Lung microvascular endothelial cell (primary cell): ENCODE data around the gene TBC1D14. TPM values are rescaled to one million over a fixed set of nuclear protein-coding genes. Genes with fewer than 3 reads are reported as not detected.

Experiments used
- DNase-seq, 2 donors: peaks; one replicate each; pipeline versions ENCODE4 v3.0.0 to v3.0.0-alpha.2; 2010; ENCODE audit warnings: low read depth in 2 of 2
- total RNA-seq: library from RNA; depleted of rRNA; stranded (reverse); fragments of >200 nt; gene quantifications from 2 replicates; pipeline ENCODE4 v1.2.1, GENCODE V29; 2014

The TBC1D14 gene
- total RNA-seq, 1 donor from 2014 or later, result 19.8 TPM

GRCh38 chr4:6926681-6927478 lies 17.3 kb downstream of the TBC1D14 start:
- no peak for DNase-seq

DNA sequence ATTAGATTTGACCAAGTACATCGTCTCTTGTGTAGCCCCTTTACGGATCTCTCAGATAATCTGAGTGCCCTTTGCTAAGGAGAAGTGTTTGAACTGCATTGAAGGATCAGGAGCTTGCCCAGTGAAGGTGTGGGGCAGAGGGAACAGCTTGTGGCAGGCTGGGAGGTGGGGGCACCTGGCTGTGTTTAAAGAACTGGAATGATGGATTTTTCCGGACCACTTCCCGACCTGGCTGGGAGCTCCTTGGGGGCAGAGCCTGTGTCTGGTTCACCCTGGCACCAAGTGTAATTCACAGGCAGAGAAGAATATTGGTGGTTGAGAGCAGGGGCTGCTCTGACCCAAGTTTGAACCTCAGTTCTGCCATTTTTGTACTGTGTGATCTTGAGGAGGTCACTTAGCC lies 18.5 kb downstream of the TBC1D14 start:
- no peak for DNase-seq

- DNase-seq, result no peak
These were observed 19.7 kb downstream of the TBC1D14 start for GRCh38 chr4:6929339-6929811.

DNA sequence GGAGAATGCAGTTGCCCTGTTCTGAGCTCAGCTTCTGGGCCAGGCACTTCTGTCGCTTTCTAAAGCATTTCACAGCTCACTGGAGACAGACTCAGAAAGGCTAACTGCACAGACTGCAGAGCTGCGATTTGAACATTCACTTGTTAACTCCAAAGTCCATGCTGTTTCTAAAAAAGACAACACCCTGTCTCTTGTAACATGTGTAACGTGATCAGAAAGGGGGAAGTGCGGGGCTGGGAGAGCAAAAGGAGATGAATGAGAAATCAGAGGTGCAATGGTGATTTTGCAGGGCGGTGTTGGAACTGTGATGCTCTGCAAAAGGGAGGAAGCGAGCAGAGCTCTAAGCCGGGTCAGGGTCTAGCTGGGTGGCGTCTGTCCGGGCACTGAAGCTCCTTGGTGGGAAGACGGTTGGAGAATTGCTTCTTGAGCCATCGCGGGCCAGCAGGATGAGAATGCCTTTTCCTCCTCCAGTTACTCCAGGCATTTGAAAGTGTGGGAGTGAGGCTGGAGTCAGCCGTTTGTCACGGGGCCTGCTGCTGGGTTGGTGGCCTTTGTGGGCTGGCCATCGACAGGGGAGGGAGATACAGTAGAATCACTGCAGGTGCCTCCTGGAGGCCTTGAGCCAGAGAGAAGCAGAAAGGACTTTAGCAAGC lies 20.3 kb downstream of the TBC1D14 start:
- DNase-seq, result no peak

GRCh38 chr4:6932475-6932874 lies 22.8 kb downstream of the TBC1D14 start:
- DNase-seq, result no peak

DNA sequence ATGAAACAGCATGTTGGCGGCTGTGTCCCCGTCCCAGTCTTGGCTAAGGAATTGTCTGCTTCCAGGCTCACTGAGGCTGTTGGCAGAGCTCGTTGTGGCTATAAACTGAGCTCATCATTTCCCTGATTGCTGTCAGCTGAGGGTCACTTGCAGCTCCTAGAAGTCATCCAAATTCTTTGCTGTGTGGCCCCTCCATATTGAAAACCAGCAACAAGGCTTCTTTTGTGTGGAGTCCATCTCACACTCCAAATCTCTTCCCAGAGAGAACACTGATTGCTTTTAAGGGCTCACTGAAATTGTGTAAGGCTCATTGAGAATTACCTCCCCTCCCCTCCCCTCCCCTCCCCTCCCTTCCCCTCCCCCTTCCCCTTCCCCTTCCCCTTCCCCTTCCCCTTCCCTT lies 23.3 kb downstream of the TBC1D14 start:
- no peak for DNase-seq

DNA sequence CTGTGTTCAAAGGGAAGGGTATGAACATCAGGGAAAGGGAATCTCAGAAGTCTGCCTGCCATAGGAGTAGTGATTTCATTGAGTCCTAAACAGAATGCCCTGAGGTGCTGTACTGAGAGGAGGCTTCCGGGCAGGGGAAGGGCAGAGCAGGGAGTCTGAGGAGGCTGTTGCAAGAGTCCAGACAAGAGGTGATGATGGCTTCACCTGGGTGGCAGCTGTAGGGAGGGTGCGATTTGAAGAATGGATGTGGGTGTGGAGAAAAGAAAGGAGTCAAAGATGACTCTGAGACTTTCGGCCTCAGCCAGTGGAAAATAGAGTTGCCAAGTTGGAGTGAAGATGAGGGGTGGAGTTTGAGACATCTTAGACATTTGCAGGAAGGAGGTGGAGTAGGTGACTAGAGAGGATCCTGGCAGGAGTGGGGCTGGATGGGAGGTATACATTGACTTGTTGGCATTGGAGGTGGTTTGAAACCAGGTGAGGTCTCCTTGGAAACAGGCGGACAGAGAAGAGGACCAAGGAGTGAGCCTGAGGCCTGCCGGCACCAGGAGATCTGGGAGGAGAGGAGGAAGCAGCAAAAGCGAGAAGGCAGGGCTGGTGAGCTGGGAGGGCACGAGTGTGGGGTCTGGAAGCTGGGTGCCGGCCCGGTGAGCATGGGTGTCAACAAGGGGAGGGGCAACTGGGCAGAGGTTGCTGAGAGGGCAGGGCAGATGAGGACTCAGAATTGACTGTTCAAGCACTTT lies 24.2 kb downstream of the TBC1D14 start:
- no peak for DNase-seq

DNA sequence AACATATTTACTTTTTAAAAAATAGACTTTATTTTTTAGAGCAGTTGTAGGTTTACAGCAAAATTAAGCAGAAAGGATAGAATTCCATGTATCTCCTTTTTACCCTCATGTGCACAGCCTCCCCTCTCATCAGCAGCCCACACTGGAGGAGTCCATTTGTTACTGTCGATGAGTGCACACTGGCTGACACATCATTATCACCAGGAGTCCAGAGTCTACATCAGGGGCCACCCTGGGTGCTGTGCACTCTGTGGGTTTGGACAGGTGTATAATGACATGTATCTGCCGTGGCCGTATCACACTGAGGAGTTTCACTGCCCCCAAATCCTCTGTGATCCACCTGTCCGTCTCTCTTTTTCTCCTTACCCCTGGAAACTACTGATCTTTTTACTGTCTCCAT lies 26.3 kb downstream of the TBC1D14 start:
- DNase-seq, result no peak

DNA sequence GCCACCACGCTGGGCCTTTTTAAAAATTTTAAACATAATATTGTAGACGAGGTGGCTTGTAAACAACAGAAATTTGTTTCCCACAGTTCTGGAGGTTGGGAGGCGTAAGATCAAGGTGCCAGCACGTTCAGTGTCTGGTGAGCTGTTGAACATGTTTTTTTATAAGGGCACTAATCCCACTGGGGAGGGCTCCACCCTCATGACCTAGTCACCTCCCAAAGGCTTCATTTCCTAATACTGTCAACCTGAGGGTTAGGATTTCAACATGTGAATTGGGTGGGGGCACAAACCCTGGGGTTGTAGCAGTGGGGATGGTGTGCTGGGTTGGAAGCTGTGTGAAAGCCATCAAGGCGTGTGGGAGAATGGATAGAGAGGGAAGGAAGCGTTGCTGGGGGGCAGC lies 27.6 kb downstream of the TBC1D14 start:
- DNase-seq, result no peak

DNA sequence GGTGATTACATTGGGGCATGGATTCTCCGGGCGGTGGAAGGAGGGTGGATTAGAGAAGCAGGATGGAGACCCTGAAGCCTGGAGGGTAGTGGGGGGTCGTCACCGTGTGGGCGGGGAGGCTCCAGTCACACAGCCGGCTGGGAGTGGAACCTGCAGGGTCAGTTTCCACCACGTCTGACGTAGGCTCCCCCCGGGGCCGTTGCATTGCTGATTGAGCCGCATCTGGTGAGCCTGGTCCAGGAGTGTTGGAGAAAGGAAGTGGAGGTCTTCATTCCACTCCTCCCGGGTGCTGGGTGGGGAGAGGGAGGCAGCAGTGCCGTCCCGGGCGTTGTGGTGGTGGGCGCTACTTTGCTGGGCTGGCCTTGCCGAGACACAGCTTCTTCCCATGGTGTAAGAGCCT lies 28.1 kb downstream of the TBC1D14 start:
- no peak for DNase-seq

DNA sequence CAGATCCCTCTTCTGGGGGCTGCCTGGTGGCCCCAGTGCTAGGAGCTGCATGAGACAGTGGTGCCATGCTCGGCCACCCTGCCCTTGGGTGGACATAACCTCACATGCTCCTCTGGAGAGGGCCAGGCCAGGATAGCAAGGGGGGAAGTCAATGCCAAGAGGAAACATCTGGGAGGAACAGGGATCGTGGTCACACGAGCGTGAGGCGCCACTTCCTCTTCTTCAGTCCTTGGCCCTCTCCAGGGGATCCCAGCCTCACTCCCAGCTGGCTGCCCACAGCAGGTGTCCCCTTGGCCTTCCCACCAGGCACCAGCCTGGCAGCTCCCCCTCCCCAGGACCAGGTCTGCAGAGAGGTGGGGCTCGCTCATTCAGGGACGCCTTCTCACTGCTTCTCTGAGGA lies 28.6 kb downstream of the TBC1D14 start:
- peak; percentile 30 to 67 for DNase-seq

DNA sequence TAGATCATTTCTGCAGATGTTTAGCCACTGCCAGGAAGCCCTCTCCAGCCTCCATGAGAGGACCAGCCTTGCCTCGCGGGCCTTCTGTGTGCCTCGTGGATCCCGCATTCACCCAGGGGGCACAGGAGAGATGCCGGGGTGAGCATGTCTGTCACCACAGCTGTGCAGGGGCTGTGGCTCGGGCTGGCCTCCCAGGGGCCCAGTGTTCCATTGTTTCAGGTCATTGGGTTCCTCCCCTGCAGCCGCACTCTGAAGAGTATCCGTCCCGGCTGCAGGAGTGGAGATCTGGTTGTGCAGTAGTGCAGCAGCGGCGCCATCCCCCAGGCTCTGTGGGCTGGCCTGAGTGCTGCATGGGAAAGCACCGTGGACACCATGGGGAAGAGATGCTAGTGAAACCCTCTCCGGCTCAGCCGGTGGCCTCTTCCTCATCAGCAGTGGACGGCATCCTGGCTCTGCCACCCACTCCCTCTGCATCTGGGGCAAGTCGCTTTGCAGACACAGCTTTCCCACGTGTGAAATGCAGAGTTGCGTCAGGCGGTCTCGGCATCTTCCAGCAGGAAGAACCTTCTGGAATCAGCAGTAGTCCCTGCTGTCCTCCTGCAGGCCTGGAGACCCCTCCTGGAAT lies 29.1 kb downstream of the TBC1D14 start:
- DNase-seq, result no peak

DNA sequence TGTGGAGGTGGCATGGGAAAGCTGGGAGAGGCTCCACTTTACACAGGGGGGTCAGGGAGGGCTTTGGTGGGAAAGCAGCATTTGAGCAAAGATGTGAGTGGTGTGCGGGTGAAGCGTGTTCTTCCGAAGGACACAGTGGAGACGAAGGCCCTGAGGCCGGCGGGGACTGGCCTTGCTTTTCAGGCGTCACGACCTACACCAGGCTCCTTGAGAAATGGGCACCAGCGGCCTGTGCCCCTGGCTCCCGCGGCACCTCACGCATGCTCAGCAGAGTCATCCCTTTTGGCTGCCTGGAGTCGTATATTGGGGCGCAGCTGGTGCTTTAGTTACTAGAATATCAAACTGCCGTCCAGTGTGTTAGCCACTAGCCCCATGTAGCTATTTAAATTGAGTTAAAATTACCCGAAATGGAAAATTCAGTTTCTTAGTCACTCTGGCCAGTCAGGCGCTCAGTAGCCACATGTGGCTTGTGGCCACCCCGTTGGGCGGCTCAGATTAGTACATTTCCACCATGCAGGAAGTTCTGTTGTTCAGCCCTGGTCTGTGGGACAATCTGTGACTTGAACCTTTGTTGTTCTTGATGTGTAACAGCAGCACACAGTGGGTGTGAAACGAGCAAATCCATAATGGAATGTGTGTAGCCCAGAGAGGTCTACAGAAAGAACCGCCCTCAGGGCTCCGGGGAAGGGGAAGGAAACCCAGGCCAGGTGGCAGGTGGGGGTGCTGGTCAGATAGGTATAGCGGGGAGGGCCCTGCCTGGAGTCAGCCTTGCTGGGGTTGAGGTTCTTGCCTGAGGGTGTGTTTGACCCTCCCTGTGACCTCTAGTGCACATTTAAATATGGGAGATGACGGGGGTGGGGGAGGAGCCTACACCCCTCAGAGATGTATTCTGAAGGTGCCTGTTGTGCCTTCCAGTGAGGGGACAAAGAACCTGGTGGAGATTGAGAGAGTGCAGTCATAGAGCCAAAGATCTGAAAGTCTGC lies 30.4 kb downstream of the TBC1D14 start:
- no peak for DNase-seq

- no peak for DNase-seq
These were observed 31.1 kb downstream of the TBC1D14 start for GRCh38 chr4:6940744-6941137.

GRCh38 chr4:6941796-6942195 lies 32.2 kb downstream of the TBC1D14 start:
- no peak for DNase-seq

DNA sequence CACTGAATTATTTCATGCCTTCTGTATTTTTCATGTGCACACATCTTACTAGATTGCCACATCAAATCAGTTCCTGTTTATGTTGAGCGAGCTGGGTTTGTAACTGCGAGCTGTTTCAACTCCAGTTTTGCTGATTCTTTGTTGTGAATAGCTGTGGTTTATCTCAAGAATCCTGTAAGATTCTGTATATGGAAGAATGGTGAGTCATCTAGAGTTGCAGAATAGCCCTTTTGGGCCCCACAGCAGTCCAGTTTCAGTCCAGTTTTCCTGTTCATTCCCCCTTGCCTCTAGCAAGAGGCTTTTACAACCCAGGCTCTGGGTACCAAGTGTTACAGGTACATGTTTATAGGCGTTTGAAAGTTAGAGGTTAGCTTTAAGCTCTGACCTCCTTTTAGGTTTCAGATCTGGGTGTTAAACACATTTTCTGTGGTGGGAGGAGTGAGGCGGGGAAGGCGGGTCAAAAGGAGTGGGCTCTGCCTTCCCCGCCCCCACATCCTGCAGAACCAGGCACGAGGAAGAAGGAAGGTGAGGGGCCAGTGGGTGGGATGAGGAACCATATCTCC lies 32.7 kb downstream of the TBC1D14 start:
- peak in 1 of 2 donors; percentile 86 for DNase-seq

GRCh38 chr4:6943012-6943884 lies 33.6 kb downstream of the TBC1D14 start:
- DNase-seq, result no peak

GRCh38 chr4:6943885-6944225 lies 34.2 kb downstream of the TBC1D14 start:
- no peak for DNase-seq

DNA sequence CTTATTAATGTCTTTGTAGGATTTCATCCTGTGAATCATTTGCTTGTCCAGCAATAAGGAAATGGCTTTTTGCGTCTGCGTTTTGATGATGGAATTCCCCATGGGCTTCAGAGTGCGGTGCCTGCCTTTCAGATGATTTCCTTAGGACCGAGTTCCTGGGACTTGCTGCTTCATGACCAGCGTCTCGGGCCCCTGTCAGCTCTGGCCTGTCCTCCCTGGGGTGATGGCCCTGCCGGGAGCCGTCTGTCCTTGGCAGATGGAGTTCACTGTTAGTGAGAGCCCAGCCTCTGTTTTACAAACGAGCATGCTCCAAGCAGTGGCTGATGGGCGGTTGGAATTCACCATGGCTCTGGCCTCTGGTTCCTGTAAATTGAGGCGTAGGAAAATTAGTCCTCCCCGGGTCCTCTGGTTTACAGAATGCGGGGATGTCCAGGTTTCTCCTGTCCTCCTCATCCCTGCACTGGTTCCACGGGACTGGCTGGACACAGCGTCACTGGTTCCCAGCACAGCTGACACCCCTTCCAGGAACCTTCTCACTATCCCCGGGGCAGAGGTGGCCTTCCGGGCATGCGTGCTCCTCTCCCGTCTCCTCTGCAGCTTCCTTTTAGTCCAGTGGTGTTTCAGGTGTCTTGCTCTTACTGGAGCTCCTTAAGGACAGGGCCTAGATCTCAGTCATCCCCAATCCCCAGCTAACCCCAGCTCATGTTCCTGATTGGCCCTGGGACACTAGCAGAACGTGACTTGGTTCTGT lies 34.9 kb downstream of the TBC1D14 start:
- peak in 1 of 2 donors; percentile 15 for DNase-seq
